NCI-H2196 (cell line): ENCODE results near the gene LSM12.
A peak's percentile ranks its signal among the peaks of the same experiment; 100 is the strongest.
"Not testable (repeated sequence)": the region's sequence is repeated elsewhere in the genome, so short reads cannot be mapped to it uniquely, and the experiment has no call there.

Source experiments
- DNase-seq: peaks from one replicate; lab custom pipeline; 2025; ENCODE audit not compliant: unreplicated experiment; lab: John Stamatoyannopoulos, UW

Gene LSM12

DNA sequence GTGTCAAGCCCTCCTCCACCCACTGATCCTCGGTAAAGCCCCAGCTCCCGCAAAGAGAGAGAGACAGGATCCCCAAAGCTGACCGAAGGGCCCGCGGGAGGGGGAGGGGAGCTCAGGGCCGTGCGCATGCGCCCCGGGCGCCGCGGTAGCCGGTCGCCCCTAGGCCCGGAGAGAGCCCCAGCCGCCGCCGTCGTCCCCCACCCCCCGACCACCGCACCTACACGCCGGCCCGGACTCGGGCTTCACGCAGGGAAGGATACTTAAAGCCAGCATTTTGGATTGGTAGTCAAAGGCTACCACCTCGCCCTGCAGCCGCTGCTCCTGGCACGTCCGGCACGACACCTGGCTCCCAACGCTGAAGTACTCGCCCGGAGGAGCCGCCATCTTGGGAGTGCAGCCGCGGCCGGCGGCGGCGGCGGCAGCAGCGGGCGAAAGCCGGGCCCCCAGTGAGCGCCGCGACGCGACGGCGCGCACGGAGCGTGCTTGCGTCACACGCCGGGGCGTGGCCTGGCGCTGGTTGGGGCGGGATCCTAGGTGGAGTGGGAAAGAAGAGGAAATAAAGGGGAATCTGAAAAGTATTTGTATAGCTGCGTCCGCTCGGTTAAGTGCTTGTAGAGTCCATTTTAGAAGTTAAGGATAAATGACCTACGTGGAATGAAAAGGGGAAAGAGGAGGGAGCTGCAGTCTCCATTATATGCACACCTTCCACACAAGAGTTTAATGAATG is at the start of gene LSM12:
Gene LSM12, minus strand, starts transcription at position 468 of the 727 bp plus-strand sequence. Its CDS starts 84 bp downstream, at position 384.
- DNase-seq, result peak; percentile 97

- DNase-seq, result peak; percentile 34
Observed at GRCh38 chr17:44115585-44116415, 49.3 kb upstream of the LSM12 start.

- DNase-seq, result no peak
Observed at GRCh38 chr17:44113868-44114840, 47.7 kb upstream of the LSM12 start.

- no peak for DNase-seq
Observed at GRCh38 chr17:44113382-44113781, 46.9 kb upstream of the LSM12 start.

DNA sequence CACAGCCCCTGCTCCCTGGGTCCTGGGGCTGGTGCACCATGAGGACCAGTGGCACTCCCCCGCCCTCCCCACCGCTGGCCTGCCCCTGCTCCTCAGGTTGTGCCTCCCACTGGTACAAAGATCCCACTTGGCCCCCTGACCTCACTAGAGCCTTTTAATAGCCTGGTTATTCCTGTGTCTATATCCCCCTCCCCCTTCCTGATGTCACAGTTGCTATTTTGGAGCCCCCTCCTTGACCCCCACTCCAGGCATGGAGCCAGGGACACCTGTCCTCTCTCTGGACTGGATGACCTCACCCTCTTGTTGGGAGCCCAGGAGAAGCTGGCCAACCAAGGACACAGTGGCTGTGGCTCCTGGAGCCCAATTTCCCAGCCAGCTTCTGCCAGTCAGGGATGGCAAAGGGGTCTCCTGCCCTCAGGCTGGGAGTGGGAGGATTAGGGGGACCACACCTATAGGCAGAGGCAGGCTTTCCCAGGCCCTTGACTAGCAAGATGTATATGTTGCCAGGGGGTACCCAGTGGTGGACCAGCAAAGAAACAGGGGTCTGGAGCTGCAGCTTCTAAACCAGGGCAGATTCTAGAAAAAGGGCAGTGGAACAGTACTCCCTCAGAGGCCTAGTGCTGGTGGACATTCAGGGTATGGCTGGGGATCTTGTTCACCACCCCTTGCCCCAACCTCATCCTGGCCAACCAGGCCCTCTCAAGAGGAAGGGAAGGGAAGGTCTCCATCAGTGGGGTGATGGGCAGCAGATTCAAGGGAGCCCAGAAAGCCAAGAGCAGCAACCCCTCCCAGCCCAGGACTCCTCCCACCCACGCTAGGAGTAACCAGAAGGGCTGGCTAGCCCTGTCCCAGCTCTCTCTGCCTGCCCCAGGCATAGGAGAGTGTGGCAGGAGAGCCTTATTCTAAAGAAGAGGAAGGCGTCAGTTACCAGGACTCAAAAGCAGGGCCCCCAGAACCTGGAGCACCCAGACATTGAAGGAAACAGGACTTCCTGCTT is 46.1 kb upstream of the LSM12 start:
- DNase-seq, result no peak

GRCh38 chr17:44111777-44112176 is 45.3 kb upstream of the LSM12 start:
- no peak for DNase-seq

GRCh38 chr17:44110823-44111633 is 44.6 kb upstream of the LSM12 start:
- peak; percentile 97 for DNase-seq

DNA sequence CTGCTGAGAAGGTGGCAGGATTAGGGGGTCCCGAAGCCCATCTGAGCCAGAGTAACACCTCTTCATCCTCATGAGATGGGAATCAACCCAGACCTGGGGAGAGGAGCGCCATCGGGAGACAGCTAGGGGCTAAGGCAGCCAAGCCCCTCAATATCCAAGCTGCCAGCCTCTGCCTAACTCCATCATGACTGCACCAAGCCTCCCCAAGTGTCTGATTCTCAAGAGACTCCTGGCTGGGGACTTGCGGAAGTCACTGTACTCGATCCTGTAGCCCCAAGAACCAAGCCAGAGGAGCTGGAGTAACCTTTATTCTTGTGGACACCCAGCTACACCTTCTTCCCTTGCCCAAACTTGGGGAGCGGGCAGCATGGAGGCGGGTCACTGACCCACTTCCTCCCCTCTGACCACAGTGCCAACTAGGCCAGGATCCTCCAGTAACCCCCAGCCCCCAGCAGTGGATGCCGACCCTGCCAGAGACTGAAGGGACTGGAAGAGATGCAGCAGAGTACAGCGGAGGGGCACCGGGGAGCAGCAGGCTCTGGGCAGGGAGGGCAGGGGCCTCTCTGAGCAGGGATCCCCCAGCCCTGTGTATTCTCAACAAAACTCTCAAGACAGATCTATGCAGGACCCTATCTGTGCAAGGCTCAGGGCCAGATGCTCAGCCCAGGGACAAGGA is 43.7 kb upstream of the LSM12 start:
- DNase-seq, result no peak

DNA sequence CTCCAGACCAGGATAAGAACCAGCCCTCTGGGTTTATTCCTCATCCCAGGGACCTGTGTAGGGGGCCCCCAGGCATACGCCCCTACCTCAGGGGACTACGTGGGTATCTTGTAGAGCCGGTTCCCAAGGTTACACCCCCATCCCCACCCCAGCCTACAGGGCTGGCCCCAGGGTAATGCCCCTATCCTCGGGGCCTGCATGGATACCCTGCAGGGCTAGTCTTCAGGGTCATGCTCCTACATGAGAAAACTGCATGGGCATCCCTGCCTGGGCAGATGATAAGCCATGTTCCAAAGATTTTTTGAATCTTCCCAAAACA is 42.8 kb upstream of the LSM12 start:
- no peak for DNase-seq

- no peak for DNase-seq
Observed at GRCh38 chr17:44108440-44109311, 42.2 kb upstream of the LSM12 start.

DNA sequence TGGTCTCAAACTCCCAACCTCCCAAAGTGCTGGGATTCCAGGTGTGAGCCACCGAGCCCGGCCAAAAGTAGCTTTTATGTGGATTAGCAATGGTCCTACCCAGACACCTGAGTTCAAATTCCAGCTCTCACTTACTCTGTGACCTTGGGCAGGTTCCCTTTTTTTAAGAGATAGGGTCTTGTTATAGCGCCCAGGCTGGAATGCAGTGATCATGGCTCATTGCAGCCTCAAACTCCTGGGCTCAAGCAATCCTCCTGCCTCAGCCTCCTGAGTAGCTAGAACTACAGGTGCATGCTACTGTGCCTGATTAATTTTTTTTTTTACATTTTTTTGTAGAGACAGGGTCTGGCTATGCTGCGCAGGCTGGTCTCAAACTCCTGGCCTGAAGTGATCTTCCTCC is 40.3 kb upstream of the LSM12 start:
- no peak for DNase-seq

GRCh38 chr17:44105941-44106340 is 39.5 kb upstream of the LSM12 start:
- DNase-seq, result no peak

GRCh38 chr17:44105483-44105882 is 39.0 kb upstream of the LSM12 start:
- DNase-seq, result no peak

DNA sequence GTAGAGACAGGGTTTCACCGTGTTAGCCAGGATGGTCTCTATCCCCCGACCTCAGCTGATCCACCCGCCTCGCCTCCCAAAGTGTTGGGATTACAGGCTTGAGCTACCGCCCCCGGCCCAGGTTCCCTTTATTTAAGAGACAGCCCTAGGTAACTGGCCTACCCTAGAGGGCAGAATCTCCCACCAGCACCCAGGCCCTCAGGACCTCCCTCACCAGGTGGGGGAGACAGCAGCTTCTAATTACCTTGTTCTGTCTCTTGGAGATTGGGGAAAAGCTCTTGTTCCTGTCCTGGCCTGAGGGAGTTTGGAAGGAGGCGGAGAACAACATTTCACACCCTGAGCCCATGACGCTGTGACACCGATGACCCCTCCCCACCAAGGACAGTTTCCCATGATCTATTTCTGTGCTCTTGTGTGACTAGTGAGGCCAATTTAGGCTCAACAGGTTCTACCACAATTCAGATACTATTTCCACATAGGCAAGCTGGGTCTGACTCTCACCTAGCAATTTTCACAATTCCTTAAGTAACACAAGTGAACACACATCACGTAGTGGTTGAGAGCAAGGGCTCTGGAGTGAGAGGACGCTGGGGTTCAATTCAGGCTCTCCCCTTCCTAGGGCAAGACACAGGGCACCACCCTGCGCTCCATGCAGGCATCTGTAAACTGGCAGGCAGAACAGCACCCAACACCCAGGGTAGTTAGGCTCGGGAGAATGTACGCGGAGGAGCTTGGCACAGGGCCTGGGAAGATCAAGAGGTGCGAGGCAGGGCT is 36.6 kb upstream of the LSM12 start:
- DNase-seq, result peak; percentile 33

GRCh38 chr17:44101858-44102257 is 35.4 kb upstream of the LSM12 start:
- not testable (repeated sequence) for DNase-seq

GRCh38 chr17:44097110-44097958 is 30.9 kb upstream of the LSM12 start:
- no peak for DNase-seq
